ENCODE data around the gene WDR64. TPM values are rescaled to one million over a fixed set of nuclear protein-coding genes. Genes with fewer than 3 reads are reported as not detected.

Gene WDR64
- total RNA-seq, 3 donors from 2014 or later (not counting 1 experiment from before 2014, with no cell fraction given) = not detected

GRCh38 chr1:241660424-241660972 lies 8.4 kb downstream of the WDR64 start:
- no peaks in the 10 kb centered on the region for H3K27me3 ChIP-seq (ENCODE audit: control insufficient read depth, insufficient read depth, low read length)
- DNase-seq (no peak), ATAC-seq (no peak)
- H3K36me3 ChIP-seq (ENCODE audit: control insufficient read depth, insufficient read depth, low read length) = no peaks in the 10 kb centered on the region
- H3K9me3 ChIP-seq (ENCODE audit: control insufficient read depth, insufficient read depth, low read length) = no peaks in the 10 kb centered on the region
- intact Hi-C loops (cut with micrococcal nuclease) = no loop called here
- no peak overlapping the region for H3K4me3 Mint-ChIP-seq
- no peak overlapping the region for H3K4me3 ChIP-seq (ENCODE audit: low read length)
- WGBS (ENCODE audit: insufficient coverage) = 83% methylated on average over 3 of the region's 5 CpGs
- H3K36me3 Mint-ChIP-seq = no peaks in the 10 kb centered on the region
- H3K27me3 Mint-ChIP-seq (ENCODE audit: low read depth in 2 of 2) = peaks cover 14 to 39% of the 10 kb centered on the region in 2 donors
- H3K27ac Mint-ChIP-seq = no peak overlapping the region
- no peaks in the 10 kb centered on the region for H3K9me3 Mint-ChIP-seq
- no peak for TF ChIP-seq CTCF (IDR thresholded peaks at IDR 0.05)
- H3K4me1 ChIP-seq (ENCODE audit: control insufficient read depth, insufficient read depth, low read length) = no peaks in the 10 kb centered on the region
- no peak overlapping the region for H3K27ac ChIP-seq (ENCODE audit: low read length)
- no peaks in the 10 kb centered on the region for H3K4me1 Mint-ChIP-seq

- no peak for ATAC-seq
- H3K9me3 Mint-ChIP-seq = no peaks in the 10 kb centered on the region
- Histone ChIP-seq H3K36me3 (ENCODE audit: control insufficient read depth, insufficient read depth, low read length) (no peaks in the 10 kb centered on the region), H3K27ac (ENCODE audit: low read length) (no peak overlapping the region), H3K4me3 (ENCODE audit: low read length) (no peak overlapping the region), H3K9me3 (ENCODE audit: control insufficient read depth, insufficient read depth, low read length) (no peaks in the 10 kb centered on the region), H3K27me3 (ENCODE audit: control insufficient read depth, insufficient read depth, low read length) (no peaks in the 10 kb centered on the region), H3K4me1 (ENCODE audit: control insufficient read depth, insufficient read depth, low read length) (no peaks in the 10 kb centered on the region)
- H3K4me3 Mint-ChIP-seq = no peak overlapping the region
- WGBS (ENCODE audit: insufficient coverage) = 94% methylated on average over 1 of the region's 3 CpGs
- no peak for TF ChIP-seq CTCF (IDR thresholded peaks at IDR 0.05)
- no peak for DNase-seq
- peaks cover 9 to 12% of the 10 kb centered on the region in 2 donors for H3K27me3 Mint-ChIP-seq (ENCODE audit: low read depth in 2 of 2)
- H3K4me1 Mint-ChIP-seq = no peaks in the 10 kb centered on the region
- intact Hi-C loops (cut with micrococcal nuclease) = no loop called here
- H3K36me3 Mint-ChIP-seq = no peaks in the 10 kb centered on the region
- no peak overlapping the region for H3K27ac Mint-ChIP-seq
Observed at GRCh38 chr1:241666419-241666818, 14.3 kb downstream of the WDR64 start.

- Mint-ChIP-seq H3K27me3 (ENCODE audit: low read depth in 2 of 2) (peaks cover 10 to 16% of the 10 kb centered on the region in 2 donors), H3K27ac (no peak overlapping the region), H3K9me3 (no peaks in the 10 kb centered on the region), H3K4me3 (no peak overlapping the region), H3K4me1 (peaks cover 0 to 1% of the 10 kb centered on the region in 2 donors), H3K36me3 (no peaks in the 10 kb centered on the region)
- no peak for TF ChIP-seq CTCF (IDR thresholded peaks at IDR 0.05)
- intact Hi-C loops (cut with micrococcal nuclease) = no loop called here
- peaks cover 2% of the 10 kb centered on the region for H3K9me3 ChIP-seq (ENCODE audit: control insufficient read depth, insufficient read depth, low read length)
- no peak overlapping the region for H3K4me3 ChIP-seq (ENCODE audit: low read length)
- no peaks in the 10 kb centered on the region for H3K4me1 ChIP-seq (ENCODE audit: control insufficient read depth, insufficient read depth, low read length)
- H3K36me3 ChIP-seq (ENCODE audit: control insufficient read depth, insufficient read depth, low read length) = no peaks in the 10 kb centered on the region
- H3K27ac ChIP-seq (ENCODE audit: low read length) = no peak overlapping the region
- ATAC-seq = no peak
- WGBS (ENCODE audit: insufficient coverage) = no CpG with 5 or more reads among the region's 1 CpG
- no peak for DNase-seq
- H3K27me3 ChIP-seq (ENCODE audit: control insufficient read depth, insufficient read depth, low read length) = no peaks in the 10 kb centered on the region
Observed at GRCh38 chr1:241672301-241672700, 20.2 kb downstream of the WDR64 start.

- Histone ChIP-seq H3K4me3 (ENCODE audit: low read length) (no peak overlapping the region), H3K9me3 (ENCODE audit: control insufficient read depth, insufficient read depth, low read length) (peaks cover 2% of the 10 kb centered on the region), H3K27ac (ENCODE audit: low read length) (no peak overlapping the region), H3K27me3 (ENCODE audit: control insufficient read depth, insufficient read depth, low read length) (no peaks in the 10 kb centered on the region), H3K36me3 (ENCODE audit: control insufficient read depth, insufficient read depth, low read length) (no peaks in the 10 kb centered on the region), H3K4me1 (ENCODE audit: control insufficient read depth, insufficient read depth, low read length) (no peaks in the 10 kb centered on the region)
- no CpG with 5 or more reads among the region's 1 CpG for WGBS (ENCODE audit: insufficient coverage)
- Mint-ChIP-seq H3K4me3 (no peak overlapping the region), H3K27me3 (ENCODE audit: low read depth in 2 of 2) (peaks cover 6 to 21% of the 10 kb centered on the region in 2 donors), H3K36me3 (no peaks in the 10 kb centered on the region), H3K4me1 (peaks cover 0 to 6% of the 10 kb centered on the region in 2 donors), H3K27ac (no peak overlapping the region), H3K9me3 (no peaks in the 10 kb centered on the region)
- no peak for ATAC-seq
- no peak for TF ChIP-seq CTCF (IDR thresholded peaks at IDR 0.05)
- DNase-seq = no peak
- intact Hi-C loops (cut with micrococcal nuclease) = no loop called here
Observed at GRCh38 chr1:241674805-241675384, 22.8 kb downstream of the WDR64 start.

Measured in natural killer cell (primary cell).